ENCODE measurements around the gene DCDC1.

DNA sequence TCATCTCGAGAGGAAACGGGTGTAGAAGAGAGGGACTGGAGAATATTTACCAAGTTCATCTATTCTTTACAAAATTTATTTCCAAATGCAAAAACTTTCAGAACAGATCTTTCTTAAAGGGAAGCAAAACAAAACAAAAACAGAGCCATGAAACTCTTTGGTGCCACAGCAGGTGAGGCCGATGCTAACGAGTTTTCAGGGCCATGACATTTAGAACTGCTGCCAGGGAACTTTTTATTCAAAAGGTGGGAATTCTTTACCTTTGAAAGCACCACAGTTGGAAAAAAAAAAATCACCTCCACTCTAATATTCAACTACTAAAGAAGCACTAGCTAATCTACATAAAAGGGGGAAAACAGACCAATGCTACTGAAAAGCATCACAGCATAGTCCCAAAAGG is 230.1 kb downstream of the DCDC1 start:
- TF ChIP-seq, protein P1, sequence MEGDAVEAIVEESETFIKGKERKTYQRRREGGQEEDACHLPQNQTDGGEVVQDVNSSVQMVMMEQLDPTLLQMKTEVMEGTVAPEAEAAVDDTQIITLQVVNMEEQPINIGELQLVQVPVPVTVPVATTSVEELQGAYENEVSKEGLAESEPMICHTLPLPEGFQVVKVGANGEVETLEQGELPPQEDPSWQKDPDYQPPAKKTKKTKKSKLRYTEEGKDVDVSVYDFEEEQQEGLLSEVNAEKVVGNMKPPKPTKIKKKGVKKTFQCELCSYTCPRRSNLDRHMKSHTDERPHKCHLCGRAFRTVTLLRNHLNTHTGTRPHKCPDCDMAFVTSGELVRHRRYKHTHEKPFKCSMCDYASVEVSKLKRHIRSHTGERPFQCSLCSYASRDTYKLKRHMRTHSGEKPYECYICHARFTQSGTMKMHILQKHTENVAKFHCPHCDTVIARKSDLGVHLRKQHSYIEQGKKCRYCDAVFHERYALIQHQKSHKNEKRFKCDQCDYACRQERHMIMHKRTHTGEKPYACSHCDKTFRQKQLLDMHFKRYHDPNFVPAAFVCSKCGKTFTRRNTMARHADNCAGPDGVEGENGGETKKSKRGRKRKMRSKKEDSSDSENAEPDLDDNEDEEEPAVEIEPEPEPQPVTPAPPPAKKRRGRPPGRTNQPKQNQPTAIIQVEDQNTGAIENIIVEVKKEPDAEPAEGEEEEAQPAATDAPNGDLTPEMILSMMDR (conservative IDR thresholded peaks at IDR 0.05): no peak
- no peak for TF ChIP-seq ZFX (IDR thresholded peaks at IDR 0.05)

Data from C4-2B (cell line).